ENCODE measurements around the gene USHBP1. TPM values are rescaled to one million over a fixed set of nuclear protein-coding genes. Genes with fewer than 3 reads are reported as not detected.
A peak's percentile ranks its signal among the peaks of the same experiment; 100 is the strongest.
"Not testable (repeated sequence)": the region's sequence is repeated elsewhere in the genome, so short reads cannot be mapped to it uniquely, and the experiment has no call there.

The USHBP1 gene
- total RNA-seq, 1 experiment from 2014 or later: 12.3 TPM

DNA sequence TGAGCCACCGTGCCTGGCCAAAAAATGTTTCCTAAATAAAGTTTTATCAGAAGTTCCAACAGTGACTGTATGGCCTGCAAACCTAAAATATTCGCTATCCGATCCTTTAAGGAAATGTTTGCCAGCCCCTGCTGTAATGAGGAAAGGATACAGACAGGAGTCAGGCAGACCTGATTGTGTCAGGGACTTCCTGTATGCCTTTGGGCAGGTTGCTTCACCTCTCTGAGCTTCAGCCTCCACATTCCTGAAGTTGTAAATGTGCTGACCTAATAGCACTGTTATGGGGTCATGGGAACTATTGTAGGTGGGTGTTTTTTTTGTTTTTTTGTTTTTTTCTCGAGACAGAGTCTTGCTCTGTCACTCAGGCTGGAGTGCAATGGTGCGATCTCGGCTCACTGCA lies 32.4 kb upstream of the USHBP1 start:
- CTCF ChIA-PET: interaction anchor here (0.7 to 1.4 kb wide), 2 partner anchors 8 to 94 kb away, joined by 3 to 5 read pairs; partner anchors contain the start of gene MRPL34
- no peaks in the 10 kb centered on the region for H3K27me3 Mint-ChIP-seq (ENCODE audit: low read depth)
- H3K4me1 Mint-ChIP-seq: peaks cover 15% of the 10 kb centered on the region
- H3K36me3 Mint-ChIP-seq: peaks cover 32% of the 10 kb centered on the region
- ATAC-seq: no peak
- peaks cover 5% of the 10 kb centered on the region for H3K9me3 Mint-ChIP-seq
- no peak for TF ChIP-seq ZNF138 (CRISPR knock-in tag; conservative IDR thresholded peaks at IDR 0.05)
- no peak for TF ChIP-seq RORB (CRISPR knock-in tag; IDR thresholded peaks at IDR 0.05)
- no peak for TF ChIP-seq ZBTB21 (CRISPR knock-in tag; IDR thresholded peaks at IDR 0.05; ENCODE audit: borderline replicate concordance)
- no peak for TF ChIP-seq GABPB1 (CRISPR knock-in tag; IDR thresholded peaks at IDR 0.05)
- TF ChIP-seq NR3C1 (CRISPR knock-in tag; conservative IDR thresholded peaks at IDR 0.05; ENCODE audit: low read depth): no peak
- TF ChIP-seq, protein P1, sequence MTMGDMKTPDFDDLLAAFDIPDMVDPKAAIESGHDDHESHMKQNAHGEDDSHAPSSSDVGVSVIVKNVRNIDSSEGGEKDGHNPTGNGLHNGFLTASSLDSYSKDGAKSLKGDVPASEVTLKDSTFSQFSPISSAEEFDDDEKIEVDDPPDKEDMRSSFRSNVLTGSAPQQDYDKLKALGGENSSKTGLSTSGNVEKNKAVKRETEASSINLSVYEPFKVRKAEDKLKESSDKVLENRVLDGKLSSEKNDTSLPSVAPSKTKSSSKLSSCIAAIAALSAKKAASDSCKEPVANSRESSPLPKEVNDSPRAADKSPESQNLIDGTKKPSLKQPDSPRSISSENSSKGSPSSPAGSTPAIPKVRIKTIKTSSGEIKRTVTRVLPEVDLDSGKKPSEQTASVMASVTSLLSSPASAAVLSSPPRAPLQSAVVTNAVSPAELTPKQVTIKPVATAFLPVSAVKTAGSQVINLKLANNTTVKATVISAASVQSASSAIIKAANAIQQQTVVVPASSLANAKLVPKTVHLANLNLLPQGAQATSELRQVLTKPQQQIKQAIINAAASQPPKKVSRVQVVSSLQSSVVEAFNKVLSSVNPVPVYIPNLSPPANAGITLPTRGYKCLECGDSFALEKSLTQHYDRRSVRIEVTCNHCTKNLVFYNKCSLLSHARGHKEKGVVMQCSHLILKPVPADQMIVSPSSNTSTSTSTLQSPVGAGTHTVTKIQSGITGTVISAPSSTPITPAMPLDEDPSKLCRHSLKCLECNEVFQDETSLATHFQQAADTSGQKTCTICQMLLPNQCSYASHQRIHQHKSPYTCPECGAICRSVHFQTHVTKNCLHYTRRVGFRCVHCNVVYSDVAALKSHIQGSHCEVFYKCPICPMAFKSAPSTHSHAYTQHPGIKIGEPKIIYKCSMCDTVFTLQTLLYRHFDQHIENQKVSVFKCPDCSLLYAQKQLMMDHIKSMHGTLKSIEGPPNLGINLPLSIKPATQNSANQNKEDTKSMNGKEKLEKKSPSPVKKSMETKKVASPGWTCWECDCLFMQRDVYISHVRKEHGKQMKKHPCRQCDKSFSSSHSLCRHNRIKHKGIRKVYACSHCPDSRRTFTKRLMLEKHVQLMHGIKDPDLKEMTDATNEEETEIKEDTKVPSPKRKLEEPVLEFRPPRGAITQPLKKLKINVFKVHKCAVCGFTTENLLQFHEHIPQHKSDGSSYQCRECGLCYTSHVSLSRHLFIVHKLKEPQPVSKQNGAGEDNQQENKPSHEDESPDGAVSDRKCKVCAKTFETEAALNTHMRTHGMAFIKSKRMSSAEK (CRISPR knock-in tag; IDR thresholded peaks at IDR 0.05; ENCODE audit: borderline replicate concordance): no peak
- TF ChIP-seq SMAD4 (CRISPR knock-in tag; IDR thresholded peaks at IDR 0.05): no peak
- no peak for TF ChIP-seq ETV6 (CRISPR knock-in tag; IDR thresholded peaks at IDR 0.05)
- no peak for DNase-seq (ENCODE audit: low spot score)
- POLR2A ChIA-PET: interaction anchor here (1.2 kb wide), 1 partner anchor 8 kb away, joined by 6 read pairs; no protein-coding TSS in a partner anchor
- H3K4me3 Mint-ChIP-seq: no peak overlapping the region
- H3K27ac Mint-ChIP-seq: peak overlapping the region; percentile 79

DNA sequence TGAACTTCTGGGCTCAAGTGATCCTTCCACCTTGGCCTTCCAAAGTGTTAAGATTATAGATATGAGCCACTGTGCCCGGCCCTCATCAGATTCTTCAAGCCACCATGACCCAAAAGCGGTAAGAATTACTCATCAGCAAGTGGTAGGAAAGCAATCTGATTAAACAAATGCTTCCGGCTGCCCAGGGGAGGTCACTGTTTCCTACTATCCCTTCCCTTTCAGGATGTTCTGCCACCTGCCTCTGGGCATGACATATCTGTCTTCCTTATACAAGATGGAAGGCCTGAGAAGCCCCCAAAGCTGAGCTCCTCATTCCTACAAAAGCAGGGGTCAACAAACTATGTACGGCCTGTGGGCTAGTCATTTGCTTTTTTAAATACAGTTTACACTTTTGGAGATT lies 31.7 kb upstream of the USHBP1 start:
- TF ChIP-seq MYBL2 (CRISPR knock-in tag; IDR thresholded peaks at IDR 0.05) (no peak), HMGA2 (CRISPR knock-in tag; IDR thresholded peaks at IDR 0.05) (no peak)
- TF ChIP-seq, protein P2, sequence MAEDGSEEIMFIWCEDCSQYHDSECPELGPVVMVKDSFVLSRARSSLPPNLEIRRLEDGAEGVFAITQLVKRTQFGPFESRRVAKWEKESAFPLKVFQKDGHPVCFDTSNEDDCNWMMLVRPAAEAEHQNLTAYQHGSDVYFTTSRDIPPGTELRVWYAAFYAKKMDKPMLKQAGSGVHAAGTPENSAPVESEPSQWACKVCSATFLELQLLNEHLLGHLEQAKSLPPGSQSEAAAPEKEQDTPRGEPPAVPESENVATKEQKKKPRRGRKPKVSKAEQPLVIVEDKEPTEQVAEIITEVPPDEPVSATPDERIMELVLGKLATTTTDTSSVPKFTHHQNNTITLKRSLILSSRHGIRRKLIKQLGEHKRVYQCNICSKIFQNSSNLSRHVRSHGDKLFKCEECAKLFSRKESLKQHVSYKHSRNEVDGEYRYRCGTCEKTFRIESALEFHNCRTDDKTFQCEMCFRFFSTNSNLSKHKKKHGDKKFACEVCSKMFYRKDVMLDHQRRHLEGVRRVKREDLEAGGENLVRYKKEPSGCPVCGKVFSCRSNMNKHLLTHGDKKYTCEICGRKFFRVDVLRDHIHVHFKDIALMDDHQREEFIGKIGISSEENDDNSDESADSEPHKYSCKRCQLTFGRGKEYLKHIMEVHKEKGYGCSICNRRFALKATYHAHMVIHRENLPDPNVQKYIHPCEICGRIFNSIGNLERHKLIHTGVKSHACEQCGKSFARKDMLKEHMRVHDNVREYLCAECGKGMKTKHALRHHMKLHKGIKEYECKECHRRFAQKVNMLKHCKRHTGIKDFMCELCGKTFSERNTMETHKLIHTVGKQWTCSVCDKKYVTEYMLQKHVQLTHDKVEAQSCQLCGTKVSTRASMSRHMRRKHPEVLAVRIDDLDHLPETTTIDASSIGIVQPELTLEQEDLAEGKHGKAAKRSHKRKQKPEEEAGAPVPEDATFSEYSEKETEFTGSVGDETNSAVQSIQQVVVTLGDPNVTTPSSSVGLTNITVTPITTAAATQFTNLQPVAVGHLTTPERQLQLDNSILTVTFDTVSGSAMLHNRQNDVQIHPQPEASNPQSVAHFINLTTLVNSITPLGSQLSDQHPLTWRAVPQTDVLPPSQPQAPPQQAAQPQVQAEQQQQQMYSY (CRISPR knock-in tag; IDR thresholded peaks at IDR 0.05): no peak
- TF ChIP-seq, protein P3, sequence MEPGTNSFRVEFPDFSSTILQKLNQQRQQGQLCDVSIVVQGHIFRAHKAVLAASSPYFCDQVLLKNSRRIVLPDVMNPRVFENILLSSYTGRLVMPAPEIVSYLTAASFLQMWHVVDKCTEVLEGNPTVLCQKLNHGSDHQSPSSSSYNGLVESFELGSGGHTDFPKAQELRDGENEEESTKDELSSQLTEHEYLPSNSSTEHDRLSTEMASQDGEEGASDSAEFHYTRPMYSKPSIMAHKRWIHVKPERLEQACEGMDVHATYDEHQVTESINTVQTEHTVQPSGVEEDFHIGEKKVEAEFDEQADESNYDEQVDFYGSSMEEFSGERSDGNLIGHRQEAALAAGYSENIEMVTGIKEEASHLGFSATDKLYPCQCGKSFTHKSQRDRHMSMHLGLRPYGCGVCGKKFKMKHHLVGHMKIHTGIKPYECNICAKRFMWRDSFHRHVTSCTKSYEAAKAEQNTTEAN (CRISPR knock-in tag; IDR thresholded peaks at IDR 0.05): no peak
- CTCF ChIA-PET: interaction anchor here (0.6 to 1.4 kb wide), 3 partner anchors 9 to 97 kb away, joined by 4 to 5 read pairs (median 4); partner anchors contain the start of gene MRPL34
- peaks cover 5% of the 10 kb centered on the region for H3K9me3 Mint-ChIP-seq
- peaks cover 10% of the 10 kb centered on the region for H3K4me1 Mint-ChIP-seq
- POLR2A ChIA-PET: interaction anchor here (1.2 kb wide), 1 partner anchor 9 kb away, joined by 6 read pairs; no protein-coding TSS in a partner anchor
- no peaks in the 10 kb centered on the region for H3K27me3 Mint-ChIP-seq (ENCODE audit: low read depth)
- no peak overlapping the region for H3K4me3 Mint-ChIP-seq
- DNase-seq (ENCODE audit: low spot score): no peak
- peaks cover 32% of the 10 kb centered on the region for H3K36me3 Mint-ChIP-seq
- no peak for ATAC-seq
- peak overlapping the region; percentile 45; the same call in 1 of the 2 replicates for H3K27ac Mint-ChIP-seq

DNA sequence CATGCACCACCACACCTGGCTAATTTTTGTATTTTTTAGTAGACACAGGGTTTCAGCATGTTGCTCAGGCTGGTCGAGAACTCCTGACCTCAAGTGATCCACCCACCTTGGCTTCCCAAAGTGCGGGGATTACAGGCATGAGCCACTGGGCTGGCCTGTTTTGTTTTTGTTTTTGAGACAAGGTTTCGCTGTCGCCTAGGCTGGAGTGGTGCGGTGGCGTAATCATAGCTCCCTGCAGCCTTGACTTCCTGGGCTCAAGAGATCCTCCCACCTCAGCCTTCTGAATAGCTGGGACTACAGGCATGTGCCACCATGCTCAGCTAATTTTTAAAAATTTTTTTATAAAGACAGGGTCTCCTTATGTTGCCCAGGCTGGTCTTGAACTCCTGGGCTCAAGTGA lies 31.0 kb upstream of the USHBP1 start:
- not testable (repeated sequence) for DNase-seq (ENCODE audit: low spot score); H3K4me1 Mint-ChIP-seq; H3K4me3 Mint-ChIP-seq; H3K27me3 Mint-ChIP-seq (ENCODE audit: low read depth); ATAC-seq; H3K27ac Mint-ChIP-seq; H3K9me3 Mint-ChIP-seq
- ChIA-PET POLR2A (interaction anchor here (1.8 kb wide), 1 partner anchor 14 kb away, joined by 10 read pairs; the partner anchor contains the start of gene DDA1), CTCF (interaction anchor here (3.3 kb wide), 1 partner anchor 11 kb away, joined by 60 read pairs; the partner anchor contains the start of gene MRPL34)
- peaks cover 32% of the 10 kb centered on the region for H3K36me3 Mint-ChIP-seq

Data from WTC11 (cell line).